Sigmoid colon (tissue), 7 donors: ENCODE data around the gene SUGP1. TPM values are rescaled to one million over a fixed set of nuclear protein-coding genes. Genes with fewer than 3 reads are reported as not detected.

ENCODE experiments used
- DNase-seq: peaks from one replicate; pipeline ENCODE4 v3.0.0-alpha.2; 2019
- H3K27ac ChIP-seq, 4 donors: fragments of 200-600 bp; sonication (generic); one replicate each; pipeline ENCODE4 v1.5.1; 2016 to 2019; ENCODE audit warnings: mild to moderate bottlenecking in 1 of 4
- H3K27me3 ChIP-seq, 3 donors: fragments of 200-600 bp; sonication (generic); one replicate each; pipeline ENCODE4 v1.5.1; 2019; ENCODE audit warnings: mild to moderate bottlenecking in 1 of 3
- H3K36me3 ChIP-seq, 4 donors: fragments of 200-600 bp; sonication (generic); one replicate each; pipeline ENCODE4 v1.5.1; 2016 to 2019
- H3K4me1 ChIP-seq, 4 donors: fragments of 200-600 bp; sonication (generic); one replicate each; pipeline ENCODE4 v1.5.1; 2017 to 2019
- H3K4me3 ChIP-seq, 4 donors: fragments of 200-600 bp; sonication (generic); one replicate each; pipeline ENCODE4 v1.5.1; 2017 to 2019; ENCODE audit warnings: mild to moderate bottlenecking in 2 of 4, moderate library complexity in 1 of 4
- H3K9me3 ChIP-seq, 4 donors: fragments of 200-600 bp in 3 of 4; sonication (generic) in 3 of 4; one replicate each; pipeline versions ENCODE4 v1.5.1 to v1.6.1; 2013 to 2019
- EP300 ChIP-seq, 4 donors: sonication (generic); formaldehyde crosslinking; IDR thresholded peaks; one replicate each; pipeline ENCODE4 v1.6.1; 2017; ENCODE audit warnings: antibody characterized with exemption in 4 of 4
- POLR2A ChIP-seq, 2 donors: fragments of 450-650 bp; IDR thresholded peaks; one replicate each; pipeline ENCODE4 v1.6.1; 2016; ENCODE audit warnings: antibody characterized with exemption in 2 of 2, mild to moderate bottlenecking in 2 of 2, moderate library complexity in 2 of 2
- POLR2AphosphoS5 ChIP-seq, 4 donors: sonication (generic); formaldehyde crosslinking; IDR thresholded peaks; one replicate each; pipeline ENCODE4 v1.6.1; 2017; ENCODE audit warnings: antibody characterized with exemption in 4 of 4
- WGBS, 2 donors: extraction: QIAGEN DNeasy Blood & Tissue Kit; methylation state at CpG; one replicate each; pipeline ENCODE4 v1.1.7; 2013; 5-methylcytosine and 5-hydroxymethylcytosine counted together
- intact Hi-C: fragments of 100-400 bp; cut with DNase I; formaldehyde crosslinking; loops from one replicate; pipeline ENCODE4 v1.15.1; 2023
- polyA plus RNA-seq, 3 donors: library from polyadenylated mRNA; stranded (reverse); fragments of 200-250 nt; gene quantifications; one replicate each; pipeline ENCODE4 v1.2.3, GENCODE V29; 2013
- total RNA-seq, 4 donors: library from RNA; depleted of rRNA; stranded (reverse); fragments of >200 nt; gene quantifications; one replicate each; pipeline ENCODE4 v1.1.0, GENCODE V29; 2016
- TF ChIP-seq, protein P1 (sequence below), 4 experiments: fragments of 450-650 bp in 3 of 4; fragments of 200-600 bp in 1 of 4; IDR thresholded peaks; one replicate each; pipeline ENCODE4 v1.5.1; 2016 to 2019; ENCODE audit warnings: antibody characterized with exemption in 4 of 4, mild to moderate bottlenecking in 3 of 4, moderate library complexity in 2 of 4
- donor health status: healthy with polysubstance abuse.
- donor health status: Bipolar disorder and iron deficiency.
- donor health status: healthy.

Gene SUGP1
- total and polyA plus RNA-seq, 7 donors = 21.0 to 51.0 (median 32.1) TPM

DNA sequence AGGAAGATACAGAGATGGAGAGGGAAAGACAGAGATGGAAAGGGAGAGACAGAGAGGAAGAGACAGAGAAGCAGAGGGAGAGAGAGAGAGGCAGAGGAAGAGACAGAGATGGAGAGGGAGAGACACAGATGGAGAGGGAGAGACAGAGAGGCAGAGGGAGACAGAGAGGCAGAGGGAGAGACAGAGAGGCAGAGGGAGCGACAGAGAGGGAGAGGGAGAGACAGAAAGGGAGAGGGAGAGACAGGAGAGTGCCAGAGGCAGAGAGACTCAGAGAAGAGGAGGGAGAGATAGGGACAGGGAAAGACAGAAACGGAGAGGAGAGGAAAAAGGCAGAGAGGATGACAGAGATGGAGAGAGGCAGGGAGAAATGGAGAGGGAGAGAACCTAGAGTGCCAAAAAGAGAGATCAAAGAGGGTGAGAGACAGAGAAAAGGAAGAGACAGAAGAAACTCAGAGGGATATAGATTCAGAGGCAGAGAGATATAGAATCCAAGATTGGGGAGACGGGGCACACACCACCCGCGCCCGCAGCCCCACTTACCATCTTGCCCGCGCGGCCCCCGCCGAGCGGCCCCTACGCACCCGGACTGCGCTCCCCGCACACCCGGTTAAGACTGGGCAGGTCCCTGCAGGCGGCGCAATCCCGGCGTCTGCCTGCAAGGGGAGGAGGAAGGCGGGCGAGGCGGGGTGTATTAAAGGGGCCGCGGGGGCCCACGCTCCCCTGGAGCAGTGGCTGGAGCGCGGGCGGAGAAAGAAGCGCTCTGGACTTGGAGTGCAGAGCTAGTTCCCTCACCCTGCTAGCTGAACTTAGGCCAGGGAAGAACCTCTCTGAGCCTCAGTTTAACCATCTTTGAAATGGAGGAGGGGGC lies 57.9 kb downstream of the SUGP1 start:
- H3K4me1 ChIP-seq = peaks cover 0 to 11% (median 8%) of the 10 kb centered on the region in 4 donors
- no peaks in the 10 kb centered on the region for H3K36me3 ChIP-seq
- H3K4me3 ChIP-seq = no peak overlapping the region
- WGBS, 2 donors = 10% methylated on average over 31 of the region's 31 CpGs
- TF ChIP-seq EP300 (IDR thresholded peaks at IDR 0.05) (no peak), POLR2A (IDR thresholded peaks at IDR 0.05) (no peak), POLR2AphosphoS5 (IDR thresholded peaks at IDR 0.05) (no peak)
- TF ChIP-seq, protein P1, sequence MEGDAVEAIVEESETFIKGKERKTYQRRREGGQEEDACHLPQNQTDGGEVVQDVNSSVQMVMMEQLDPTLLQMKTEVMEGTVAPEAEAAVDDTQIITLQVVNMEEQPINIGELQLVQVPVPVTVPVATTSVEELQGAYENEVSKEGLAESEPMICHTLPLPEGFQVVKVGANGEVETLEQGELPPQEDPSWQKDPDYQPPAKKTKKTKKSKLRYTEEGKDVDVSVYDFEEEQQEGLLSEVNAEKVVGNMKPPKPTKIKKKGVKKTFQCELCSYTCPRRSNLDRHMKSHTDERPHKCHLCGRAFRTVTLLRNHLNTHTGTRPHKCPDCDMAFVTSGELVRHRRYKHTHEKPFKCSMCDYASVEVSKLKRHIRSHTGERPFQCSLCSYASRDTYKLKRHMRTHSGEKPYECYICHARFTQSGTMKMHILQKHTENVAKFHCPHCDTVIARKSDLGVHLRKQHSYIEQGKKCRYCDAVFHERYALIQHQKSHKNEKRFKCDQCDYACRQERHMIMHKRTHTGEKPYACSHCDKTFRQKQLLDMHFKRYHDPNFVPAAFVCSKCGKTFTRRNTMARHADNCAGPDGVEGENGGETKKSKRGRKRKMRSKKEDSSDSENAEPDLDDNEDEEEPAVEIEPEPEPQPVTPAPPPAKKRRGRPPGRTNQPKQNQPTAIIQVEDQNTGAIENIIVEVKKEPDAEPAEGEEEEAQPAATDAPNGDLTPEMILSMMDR (IDR thresholded peaks at IDR 0.05) = no peak
- H3K9me3 ChIP-seq = no peaks in the 10 kb centered on the region
- DNase-seq = no peak
- intact Hi-C loops = no loop called here
- peaks cover 14 to 49% (median 32%) of the 10 kb centered on the region in 3 donors for H3K27me3 ChIP-seq
- no peak overlapping the region for H3K27ac ChIP-seq

DNA sequence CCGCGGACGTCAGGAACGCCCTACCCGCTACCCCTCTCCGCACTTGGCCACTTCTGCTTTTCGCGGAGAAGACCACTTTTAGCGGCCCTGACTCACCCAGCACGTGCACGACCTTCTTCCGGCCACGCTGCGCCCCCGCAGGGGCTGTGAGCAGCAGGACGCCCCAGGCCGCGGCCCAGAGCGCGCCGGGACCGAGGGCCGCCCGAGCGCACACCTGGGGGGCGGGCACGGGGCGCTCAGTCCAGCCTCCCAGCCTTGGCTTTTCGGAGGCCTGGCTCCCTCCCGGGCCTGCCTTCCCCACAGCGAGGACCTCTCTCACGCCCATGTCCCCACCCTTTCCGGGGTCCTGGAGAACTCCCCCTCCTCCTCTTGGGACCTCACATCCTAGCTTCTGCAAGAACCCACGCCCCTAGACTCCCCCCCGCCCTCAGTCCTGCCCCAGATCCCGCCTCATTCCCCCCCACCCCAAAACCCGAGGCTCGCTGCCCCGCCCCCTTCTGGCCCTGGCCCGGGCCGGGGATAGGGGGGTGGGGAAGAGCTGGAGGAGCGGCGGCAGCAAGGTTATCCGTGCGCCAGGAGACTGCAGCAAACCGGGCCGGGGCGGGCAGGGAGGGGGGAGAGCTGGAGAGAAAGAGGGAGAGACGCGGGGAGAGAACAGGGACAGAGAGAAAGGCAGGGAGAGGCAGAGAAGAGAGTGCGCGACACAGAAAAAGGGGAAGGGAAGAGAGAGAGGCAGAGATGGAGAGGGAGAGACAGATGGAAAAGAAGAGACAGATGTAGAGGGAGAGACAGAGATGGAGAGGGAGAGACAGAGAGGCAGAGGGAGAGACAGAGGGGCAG lies 58.7 kb downstream of the SUGP1 start:
- intact Hi-C loops = no loop called here
- Histone ChIP-seq H3K9me3 (no peaks in the 10 kb centered on the region), H3K4me1 (peaks cover 0 to 11% (median 8%) of the 10 kb centered on the region in 4 donors), H3K27me3 (peaks cover 14 to 58% (median 32%) of the 10 kb centered on the region in 3 donors), H3K27ac (no peak overlapping the region), H3K36me3 (no peaks in the 10 kb centered on the region), H3K4me3 (peak overlapping the region in 3 of 4 donors; percentile 14 to 23 (median 16))
- 2 to 9% methylated on average over 52 of the region's 52 CpGs for WGBS, 2 donors
- no peak for DNase-seq
- TF ChIP-seq, protein P1 (IDR thresholded peaks at IDR 0.05) = no peak
- no peak for TF ChIP-seq POLR2A (IDR thresholded peaks at IDR 0.05)
- TF ChIP-seq EP300 (IDR thresholded peaks at IDR 0.05) = no peak
- no peak for TF ChIP-seq POLR2AphosphoS5 (IDR thresholded peaks at IDR 0.05)

DNA sequence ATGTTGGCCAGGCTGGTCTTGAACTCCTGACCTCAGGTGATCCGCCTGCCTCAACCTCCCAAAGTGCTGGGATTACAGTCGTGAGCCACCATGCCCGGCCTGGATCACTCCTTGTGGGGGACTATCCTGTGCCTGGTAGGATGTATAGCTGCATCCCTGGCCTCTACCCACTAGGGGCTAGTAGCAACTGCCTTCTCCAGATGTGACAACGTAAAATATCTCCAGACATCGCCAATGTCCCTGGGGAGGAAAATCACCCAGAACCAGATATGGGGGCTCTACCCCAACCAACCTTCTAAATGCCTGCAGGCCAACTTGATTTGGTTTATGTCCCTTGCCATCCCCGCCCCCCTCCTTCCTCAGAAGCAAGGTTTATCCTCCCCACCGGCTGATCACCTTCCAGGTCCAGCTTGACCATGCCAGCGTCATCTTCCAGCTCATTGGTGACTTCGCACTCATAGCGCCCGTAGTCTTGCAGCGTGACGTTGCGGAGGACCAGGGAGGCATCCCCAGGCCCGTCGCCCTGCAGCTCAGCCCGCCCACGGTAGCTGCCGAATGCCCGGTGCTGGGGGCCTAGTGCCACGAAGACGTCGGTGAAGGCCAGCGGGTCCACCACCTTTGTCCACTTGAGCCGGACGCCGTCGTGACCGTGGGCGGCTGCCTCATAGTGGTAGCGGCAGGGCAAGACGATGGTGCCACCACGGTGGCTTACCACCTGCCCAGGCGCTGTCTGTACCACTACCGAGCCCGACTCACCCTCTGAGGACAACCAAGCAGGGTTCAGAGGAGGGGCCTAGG lies 59.7 kb downstream of the SUGP1 start:
- no peak for DNase-seq
- no peak overlapping the region for H3K4me3 ChIP-seq
- H3K4me1 ChIP-seq = peaks cover 0 to 11% (median 8%) of the 10 kb centered on the region in 4 donors
- intact Hi-C loops = no loop called here
- no peak overlapping the region for H3K27ac ChIP-seq
- 59 to 67% methylated on average over 36 of the region's 36 CpGs for WGBS, 2 donors
- TF ChIP-seq POLR2AphosphoS5 (IDR thresholded peaks at IDR 0.05) (no peak), POLR2A (IDR thresholded peaks at IDR 0.05) (no peak), EP300 (IDR thresholded peaks at IDR 0.05) (no peak)
- TF ChIP-seq, protein P1 (IDR thresholded peaks at IDR 0.05) = no peak
- H3K36me3 ChIP-seq = no peaks in the 10 kb centered on the region
- H3K27me3 ChIP-seq = peaks cover 14 to 65% (median 32%) of the 10 kb centered on the region in 3 donors
- H3K9me3 ChIP-seq = no peaks in the 10 kb centered on the region

DNA sequence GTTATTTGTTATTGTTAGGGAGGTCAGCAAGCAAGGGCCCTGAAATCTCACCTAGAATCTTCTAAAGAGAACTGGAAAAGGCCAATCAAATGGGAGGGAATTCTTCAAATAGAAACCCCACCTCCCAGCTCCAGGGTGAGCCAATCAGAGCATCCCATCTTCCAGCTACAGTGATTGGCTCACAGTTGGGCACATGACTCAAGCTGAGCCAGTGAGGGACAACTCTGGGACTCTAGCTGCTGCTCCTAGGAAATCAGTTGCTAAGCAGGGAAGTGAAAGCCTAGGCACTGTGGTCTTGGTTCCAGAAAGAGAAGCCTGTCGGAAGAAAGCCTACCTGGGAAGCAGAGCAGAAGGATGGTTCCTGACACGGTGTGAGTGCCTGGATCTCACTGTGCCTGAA lies 60.6 kb downstream of the SUGP1 start:
- intact Hi-C loops = no loop called here
- no peak for TF ChIP-seq POLR2A (IDR thresholded peaks at IDR 0.05)
- no peak for DNase-seq
- H3K36me3 ChIP-seq = no peaks in the 10 kb centered on the region
- H3K27ac ChIP-seq = no peak overlapping the region
- 72 to 94% methylated on average over 2 of the region's 2 CpGs for WGBS, 2 donors
- peaks cover 14 to 72% (median 35%) of the 10 kb centered on the region in 3 donors for H3K27me3 ChIP-seq
- no peaks in the 10 kb centered on the region for H3K9me3 ChIP-seq
- H3K4me3 ChIP-seq = no peak overlapping the region
- H3K4me1 ChIP-seq = peaks cover 0 to 11% (median 8%) of the 10 kb centered on the region in 4 donors
